HG02852 (cell line): Measurements from ENCODE around the gene RGPD6.
"Not testable (repeated sequence)": the region's sequence is repeated elsewhere in the genome, so short reads cannot be mapped to it uniquely, and the experiment has no call there.

Experiments used
- ATAC-seq: cut with Tn5 transposase; IDR thresholded peaks from one replicate; pipeline ENCODE4 v1.9.1; 2021; ENCODE audit warnings: mild to moderate bottlenecking, moderate library complexity; ENCODE audit not compliant: unreplicated experiment

Gene RGPD6

GRCh38 chr2:110482697-110483096, 94.3 kb downstream of the RGPD6 start:
- ATAC-seq, result not testable (repeated sequence)

- ATAC-seq, result not testable (repeated sequence)
These were observed 95.8 kb downstream of the RGPD6 start for GRCh38 chr2:110481200-110481599.

- ATAC-seq, result not testable (repeated sequence)
These were observed 96.9 kb downstream of the RGPD6 start for GRCh38 chr2:110480084-110480483.

GRCh38 chr2:110477370-110477769, 99.7 kb downstream of the RGPD6 start:
- ATAC-seq, result not testable (repeated sequence)

- not testable (repeated sequence) for ATAC-seq
These were observed 100.1 kb downstream of the RGPD6 start for GRCh38 chr2:110476952-110477351.

GRCh38 chr2:110475627-110476359, 101.2 kb downstream of the RGPD6 start:
- ATAC-seq, result not testable (repeated sequence)

GRCh38 chr2:110474898-110475297, 102.1 kb downstream of the RGPD6 start:
- peak; percentile 97 for ATAC-seq

GRCh38 chr2:110473059-110473358, 104.0 kb downstream of the RGPD6 start:
- not testable (repeated sequence) for ATAC-seq

- not testable (repeated sequence) for ATAC-seq
These were observed 104.6 kb downstream of the RGPD6 start, which contains the start of gene LIMS4 for GRCh38 chr2:110472171-110473058. Gene LIMS4 (minus strand): TSS chr2:110472816. CDS start chr2:110472778, 38 bp downstream.

GRCh38 chr2:110468921-110469320, 108.1 kb downstream of the RGPD6 start:
- ATAC-seq, result not testable (repeated sequence)

GRCh38 chr2:110465312-110465711, 111.7 kb downstream of the RGPD6 start:
- peak; percentile 96 for ATAC-seq
